H9 (cell line): ENCODE results near the gene AGAP3. TPM values are rescaled to one million over a fixed set of nuclear protein-coding genes. Genes with fewer than 3 reads are reported as not detected.

Experiments
- DNase-seq: peaks from one replicate; pipeline ENCODE4 v3.0.0-alpha.2; 2017
- H2AFZ ChIP-seq: one replicate; pipeline ENCODE4 v1.6.1; 2013; ENCODE audit warnings: mild to moderate bottlenecking, low read length, control low read depth, moderate library complexity
- H2AK5ac ChIP-seq: 2 replicates; pipeline ENCODE4 v1.6.1; 2013; ENCODE audit warnings: low read length, control low read depth, mixed read lengths; ENCODE audit not compliant: insufficient read length
- H2BK120ac ChIP-seq: one replicate; pipeline ENCODE4 v1.6.1; 2013; ENCODE audit warnings: low read depth, mild to moderate bottlenecking, low read length, control low read depth, inconsistent platforms; ENCODE audit not compliant: poor library complexity, severe bottlenecking
- H2BK12ac ChIP-seq: 2 replicates; pipeline ENCODE4 v1.6.1; 2013; ENCODE audit warnings: low read length, control low read depth, mixed read lengths, low read depth; ENCODE audit not compliant: insufficient read length
- H2BK15ac ChIP-seq: 2 replicates; pipeline ENCODE4 v1.6.1; 2013; ENCODE audit warnings: low read depth, low read length, control low read depth
- H2BK20ac ChIP-seq: one replicate; pipeline ENCODE4 v1.6.1; 2013; ENCODE audit warnings: low read depth, mild to moderate bottlenecking, low read length, control low read depth, inconsistent platforms; ENCODE audit not compliant: poor library complexity, severe bottlenecking
- H2BK5ac ChIP-seq: 2 replicates; pipeline ENCODE4 v1.6.1; 2013; ENCODE audit warnings: low read length, control low read depth, mixed read lengths; ENCODE audit not compliant: insufficient read length
- H3K14ac ChIP-seq: 2 replicates; pipeline ENCODE4 v1.6.1; 2013; ENCODE audit warnings: low read length, control low read depth; ENCODE audit not compliant: insufficient read depth
- H3K18ac ChIP-seq: 2 replicates; pipeline ENCODE4 v1.6.1; 2013; ENCODE audit warnings: low read depth, mild to moderate bottlenecking, mixed read lengths, low read length, control low read depth; ENCODE audit not compliant: insufficient read length
- H3K23ac ChIP-seq: 2 replicates; pipeline ENCODE4 v1.6.1; 2013; ENCODE audit warnings: low read length, control low read depth, mixed read lengths, low read depth; ENCODE audit not compliant: insufficient read length
- H3K23me2 ChIP-seq: 2 replicates; pipeline ENCODE4 v1.6.1; 2013; ENCODE audit warnings: low read depth, mild to moderate bottlenecking, mixed read lengths, low read length, control low read depth; ENCODE audit not compliant: insufficient read length, poor library complexity, severe bottlenecking
- H3K27ac ChIP-seq: 2 replicates; pipeline ENCODE4 v1.5.1; 2013; ENCODE audit warnings: low read length, control low read depth, mixed read lengths, low read depth; ENCODE audit not compliant: insufficient read length
- H3K27me3 ChIP-seq: 2 replicates; pipeline ENCODE4 v1.6.1; 2013; ENCODE audit warnings: low read length, control low read depth, inconsistent platforms; ENCODE audit not compliant: insufficient read depth
- H3K4ac ChIP-seq: 2 replicates; pipeline ENCODE4 v1.6.1; 2013; ENCODE audit warnings: low read depth, mild to moderate bottlenecking, control low read depth, inconsistent platforms, low read length, moderate library complexity
- H3K4me1 ChIP-seq: 2 replicates; pipeline ENCODE4 v1.6.1; 2013; ENCODE audit warnings: low read length, control low read depth, inconsistent platforms; ENCODE audit not compliant: insufficient read depth
- H3K4me2 ChIP-seq: 2 replicates; pipeline ENCODE4 v1.6.1; 2013; ENCODE audit warnings: low read length, control low read depth, mixed read lengths; ENCODE audit not compliant: insufficient read length, insufficient read depth
- H3K56ac ChIP-seq: 2 replicates; pipeline ENCODE4 v1.6.1; 2013; ENCODE audit warnings: low read depth, mild to moderate bottlenecking, mixed read lengths, low read length, control low read depth; ENCODE audit not compliant: insufficient read length
- H3K79me1 ChIP-seq: 2 replicates; pipeline ENCODE4 v1.6.1; 2013; ENCODE audit warnings: low read depth, mild to moderate bottlenecking, moderate library complexity, low read length, control low read depth, inconsistent platforms; ENCODE audit not compliant: insufficient read depth, poor library complexity, severe bottlenecking
- H3K79me2 ChIP-seq: 2 replicates; pipeline ENCODE4 v1.6.1; 2013; ENCODE audit warnings: low read length, control low read depth, inconsistent platforms; ENCODE audit not compliant: insufficient read depth
- H3K9ac ChIP-seq: 2 replicates; pipeline ENCODE4 v1.6.1; 2013; ENCODE audit warnings: low read length, control low read depth, mixed read lengths; ENCODE audit not compliant: insufficient read length; ENCODE audit errors: extremely low read depth
- H3K9me3 ChIP-seq: one replicate; pipeline ENCODE4 v1.6.1; 2013; ENCODE audit warnings: low read depth, low read length, inconsistent platforms; ENCODE audit not compliant: control insufficient read depth
- H3T11ph ChIP-seq: one replicate; pipeline ENCODE4 v1.6.1; 2013; ENCODE audit warnings: mild to moderate bottlenecking, low read length, control low read depth, inconsistent platforms
- H4K20me1 ChIP-seq: one replicate; pipeline ENCODE4 v1.6.1; 2013; ENCODE audit not compliant: control insufficient read depth, insufficient read length, insufficient read depth
- H4K5ac ChIP-seq: 2 replicates; pipeline ENCODE4 v1.6.1; 2013; ENCODE audit warnings: low read depth, mild to moderate bottlenecking, mixed read lengths, low read length, control low read depth; ENCODE audit not compliant: insufficient read length
- H4K8ac ChIP-seq: replicated peaks from 2 replicates; pipeline ENCODE4 v1.6.1; 2013; ENCODE audit warnings: low read length, control low read depth, mixed read lengths, low read depth; ENCODE audit not compliant: insufficient read length
- H4K91ac ChIP-seq: 2 replicates; pipeline ENCODE4 v1.6.1; 2013; ENCODE audit warnings: low read depth, mild to moderate bottlenecking, moderate library complexity, mixed read lengths, low read length, control low read depth; ENCODE audit not compliant: insufficient read length
- H3K27ac Mint-ChIP-seq, 3 experiments: 2 replicates in 2 of 3; 3 replicates in 1 of 3; pipeline ENCODE4 v1.8.0; 2020 to 2021; ENCODE audit warnings: mixed read lengths in 3 of 3, mild to moderate bottlenecking in 1 of 3, moderate library complexity in 1 of 3
- H3K27me3 Mint-ChIP-seq: 2 replicates; pipeline ENCODE4 v1.8.0; 2021; ENCODE audit warnings: low read depth, mild to moderate bottlenecking, moderate library complexity, mixed read lengths
- H3K36me3 Mint-ChIP-seq, 3 experiments: 2 replicates in 2 of 3; 3 replicates in 1 of 3; pipeline ENCODE4 v1.8.0; 2020 to 2021; ENCODE audit warnings: low read depth in 3 of 3, mixed read lengths in 3 of 3; ENCODE audit not compliant: insufficient read depth in 1 of 3
- H3K4me1 Mint-ChIP-seq, 2 experiments: 2 replicates each; pipeline ENCODE4 v1.8.0; 2020; ENCODE audit warnings: mixed read lengths in 2 of 2
- H3K4me3 Mint-ChIP-seq, 2 experiments: 2 replicates in 1 of 2; 3 replicates in 1 of 2; pipeline ENCODE4 v1.8.0; 2020 to 2021; ENCODE audit warnings: mild to moderate bottlenecking in 2 of 2, mixed read lengths in 2 of 2, moderate library complexity in 1 of 2
- H3K9me3 Mint-ChIP-seq, 2 experiments: 2 replicates in 1 of 2; 3 replicates in 1 of 2; pipeline ENCODE4 v1.8.0; 2020; ENCODE audit warnings: mild to moderate bottlenecking in 2 of 2, mixed read lengths in 2 of 2, moderate library complexity in 1 of 2
- CTCF ChIP-seq: fragments of 200-600 bp; sonication (generic); conservative IDR thresholded peaks from 3 replicates; pipeline ENCODE4 v1.8.0; 2021; ENCODE audit warnings: antibody characterized with exemption, mild to moderate bottlenecking
- WGBS: extraction: QIAGEN DNeasy Blood & Tissue Kit; methylation state at CpG from one replicate; pipeline ENCODE4 v1.1.7; 2013; ENCODE audit warnings: missing lambda C conversion rate, low lambda C conversion rate, mixed read lengths; ENCODE audit not compliant: insufficient read length; ENCODE audit errors: extremely low coverage; 5-methylcytosine and 5-hydroxymethylcytosine counted together
- total RNA-seq: library from RNA; stranded (reverse); gene quantifications from 2 replicates; pipeline ENCODE4 v1.2.1, GENCODE V29; 2021

AGAP3 gene
- total RNA-seq, 1 experiment from 2014 or later: 97.7 TPM

- H2BK15ac ChIP-seq: no peak overlapping the region
- no peak overlapping the region for H3K23ac ChIP-seq
- no peak for DNase-seq
- no peak overlapping the region for H2BK12ac ChIP-seq
- no peak overlapping the region for H3T11ph ChIP-seq
- Mint-ChIP-seq H3K27me3 (peaks cover 4% of the 10 kb centered on the region), H3K36me3 (no peaks in the 10 kb centered on the region; a peak in 1 of 7 replicates), H3K27ac (no peak overlapping the region), H3K4me3 (no peak overlapping the region), H3K4me1 (peaks cover 6 to 9% of the 10 kb centered on the region in 2 experiments; a peak in 3 of 4 replicates), H3K9me3 (no peaks in the 10 kb centered on the region)
- peaks cover 2% of the 10 kb centered on the region; the same call in 1 of the 2 replicates for H3K4me1 ChIP-seq
- H4K91ac ChIP-seq: no peak overlapping the region
- H3K79me2 ChIP-seq: no peaks in the 10 kb centered on the region
- H3K56ac ChIP-seq: no peak overlapping the region
- no peak overlapping the region for H2BK20ac ChIP-seq
- H2AFZ ChIP-seq: no peak overlapping the region
- no peaks in the 10 kb centered on the region for H3K79me1 ChIP-seq
- H3K14ac ChIP-seq: no peak overlapping the region
- no peaks in the 10 kb centered on the region for H3K9me3 ChIP-seq
- no CpG with 5 or more reads among the region's 1 CpG for WGBS
- H3K9ac ChIP-seq: no peak overlapping the region
- H2AK5ac ChIP-seq: no peak overlapping the region
- no peak overlapping the region for H2BK120ac ChIP-seq
- no peak overlapping the region for H4K5ac ChIP-seq
- no peaks in the 10 kb centered on the region for H4K20me1 ChIP-seq
- H4K8ac ChIP-seq: no peak overlapping the region
- no peak for TF ChIP-seq CTCF
- no peak overlapping the region for H3K27ac ChIP-seq
- H3K4ac ChIP-seq: no peak overlapping the region
- H3K27me3 ChIP-seq: peaks cover 27% of the 10 kb centered on the region
- no peak overlapping the region for H3K18ac ChIP-seq
- no peaks in the 10 kb centered on the region for H3K23me2 ChIP-seq
- no peak overlapping the region for H3K4me2 ChIP-seq
- H2BK5ac ChIP-seq: no peak overlapping the region
Measured at GRCh38 chr7:151161757-151162156, 75.5 kb downstream of the AGAP3 start.
